ENCODE measurements around the gene SORCS2.

The SORCS2 gene

GRCh38 chr4:7192252-7193029, at the start of gene SORCS2:
SORCS2 (plus strand) TSS chr4:7192538.
- DNase-seq (ENCODE audit: low read depth), result peak; percentile 26

- DNase-seq (ENCODE audit: low read depth), result no peak
Measured at GRCh38 chr4:7144374-7145290, 47.7 kb upstream of the SORCS2 start.

- no peak for DNase-seq (ENCODE audit: low read depth)
Measured at GRCh38 chr4:7145291-7145934, 46.9 kb upstream of the SORCS2 start.

GRCh38 chr4:7146059-7146785, 46.1 kb upstream of the SORCS2 start:
- no peak for DNase-seq (ENCODE audit: low read depth)

GRCh38 chr4:7146786-7147115, 45.6 kb upstream of the SORCS2 start:
- no peak for DNase-seq (ENCODE audit: low read depth)

- no peak for DNase-seq (ENCODE audit: low read depth)
Measured at GRCh38 chr4:7147261-7147660, 45.1 kb upstream of the SORCS2 start.

- DNase-seq (ENCODE audit: low read depth), result no peak
Measured at GRCh38 chr4:7147661-7148310, 44.6 kb upstream of the SORCS2 start.

- no peak for DNase-seq (ENCODE audit: low read depth)
Measured at GRCh38 chr4:7148337-7148736, 44.0 kb upstream of the SORCS2 start.

- no peak for DNase-seq (ENCODE audit: low read depth)
Measured at GRCh38 chr4:7150036-7150635, 42.2 kb upstream of the SORCS2 start.

- DNase-seq (ENCODE audit: low read depth), result no peak
Measured at GRCh38 chr4:7151668-7152227, 40.6 kb upstream of the SORCS2 start.

- no peak for DNase-seq (ENCODE audit: low read depth)
Measured at GRCh38 chr4:7153711-7154110, 38.6 kb upstream of the SORCS2 start.

- no peak for DNase-seq (ENCODE audit: low read depth)
Measured at GRCh38 chr4:7154351-7154981, 37.9 kb upstream of the SORCS2 start.

GRCh38 chr4:7155590-7156071, 36.7 kb upstream of the SORCS2 start:
- DNase-seq (ENCODE audit: low read depth), result no peak

GRCh38 chr4:7156328-7156727, 36.0 kb upstream of the SORCS2 start:
- no peak for DNase-seq (ENCODE audit: low read depth)

- no peak for DNase-seq (ENCODE audit: low read depth)
Measured at GRCh38 chr4:7156761-7157488, 35.4 kb upstream of the SORCS2 start.

- DNase-seq (ENCODE audit: low read depth), result no peak
Measured at GRCh38 chr4:7157666-7158065, 34.7 kb upstream of the SORCS2 start.

- no peak for DNase-seq (ENCODE audit: low read depth)
Measured at GRCh38 chr4:7158081-7158750, 34.1 kb upstream of the SORCS2 start.

GRCh38 chr4:7158991-7159390, 33.3 kb upstream of the SORCS2 start:
- DNase-seq (ENCODE audit: low read depth), result no peak

GRCh38 chr4:7159923-7160322, 32.4 kb upstream of the SORCS2 start:
- DNase-seq (ENCODE audit: low read depth), result no peak
